GM12878 (cell line): Measurements from ENCODE around the gene MAPK8IP1.
A peak's percentile ranks its signal among the peaks of the same experiment; 100 is the strongest.

ENCODE experiments used
- KDM1A ChIP-seq: fragments of 200-600 bp; sonication (generic); IDR thresholded peaks from 2 replicates; pipeline ENCODE4 v1.6.1; 2016; ENCODE audit warnings: borderline replicate concordance
- RBBP5 ChIP-seq: fragments of 200-600 bp; sonication (generic); conservative IDR thresholded peaks from 2 replicates; pipeline ENCODE4 v1.6.1; 2016
- SP1 ChIP-seq: IDR thresholded peaks from one replicate; pipeline ENCODE4 v1.6.1; 2011; ENCODE audit warnings: low read depth, low read length
- TF ChIP-seq, protein P1 (sequence below): fragments of 450-650 bp; IDR thresholded peaks from 2 replicates; pipeline ENCODE4 v1.6.1; 2017; ENCODE audit warnings: mild to moderate bottlenecking

- TF ChIP-seq KDM1A (no peak), RBBP5 (no peak), SP1 (peak; percentile 58)
- TF ChIP-seq, protein P1, sequence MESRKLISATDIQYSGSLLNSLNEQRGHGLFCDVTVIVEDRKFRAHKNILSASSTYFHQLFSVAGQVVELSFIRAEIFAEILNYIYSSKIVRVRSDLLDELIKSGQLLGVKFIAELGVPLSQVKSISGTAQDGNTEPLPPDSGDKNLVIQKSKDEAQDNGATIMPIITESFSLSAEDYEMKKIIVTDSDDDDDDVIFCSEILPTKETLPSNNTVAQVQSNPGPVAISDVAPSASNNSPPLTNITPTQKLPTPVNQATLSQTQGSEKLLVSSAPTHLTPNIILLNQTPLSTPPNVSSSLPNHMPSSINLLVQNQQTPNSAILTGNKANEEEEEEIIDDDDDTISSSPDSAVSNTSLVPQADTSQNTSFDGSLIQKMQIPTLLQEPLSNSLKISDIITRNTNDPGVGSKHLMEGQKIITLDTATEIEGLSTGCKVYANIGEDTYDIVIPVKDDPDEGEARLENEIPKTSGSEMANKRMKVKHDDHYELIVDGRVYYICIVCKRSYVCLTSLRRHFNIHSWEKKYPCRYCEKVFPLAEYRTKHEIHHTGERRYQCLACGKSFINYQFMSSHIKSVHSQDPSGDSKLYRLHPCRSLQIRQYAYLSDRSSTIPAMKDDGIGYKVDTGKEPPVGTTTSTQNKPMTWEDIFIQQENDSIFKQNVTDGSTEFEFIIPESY: no peak
Observed at GRCh38 chr11:45917623-45918330, 32.3 kb downstream of the MAPK8IP1 start, which contains the start of gene PEX16.
